OCI-LY1 (cell line): ENCODE data around the gene ADORA2A.

Experiments used
- EZH2 ChIP-seq: fragments of 200-600 bp; sonication (generic), shearing (Covaris generic); IDR thresholded peaks from 2 replicates; pipeline ENCODE4 v1.8.0; 2017; ENCODE audit warnings: borderline replicate concordance, mixed run types, mild to moderate bottlenecking, antibody characterized with exemption, low read length, moderate library complexity, mixed read lengths
- TF ChIP-seq, protein P1 (sequence below): fragments of 200-600 bp; sonication (generic), shearing (Covaris generic); IDR thresholded peaks from 2 replicates; pipeline ENCODE4 v1.5.1; 2017; ENCODE audit warnings: mild to moderate bottlenecking, antibody characterized with exemption, low read length, moderate library complexity, mixed read lengths

DNA sequence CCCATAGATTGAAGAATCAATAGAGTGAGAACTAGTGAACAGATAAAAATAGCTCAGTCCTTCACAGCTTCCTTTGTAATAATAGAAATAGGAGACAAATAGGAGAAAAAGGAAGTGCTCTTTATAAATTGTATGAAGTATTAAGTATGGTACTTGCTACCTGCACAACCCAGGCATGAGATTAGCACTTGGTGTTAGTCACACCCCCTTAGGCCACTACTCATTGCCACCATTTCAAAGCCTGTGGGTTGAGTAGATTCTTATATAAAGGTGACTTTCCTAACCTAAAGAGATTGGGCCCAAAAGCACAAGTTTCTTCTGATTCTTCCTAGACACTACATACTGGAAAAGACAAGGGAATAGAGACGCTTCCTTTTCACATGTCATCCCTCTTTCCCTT is 37.7 kb upstream of the ADORA2A start:
- TF ChIP-seq, protein P1, sequence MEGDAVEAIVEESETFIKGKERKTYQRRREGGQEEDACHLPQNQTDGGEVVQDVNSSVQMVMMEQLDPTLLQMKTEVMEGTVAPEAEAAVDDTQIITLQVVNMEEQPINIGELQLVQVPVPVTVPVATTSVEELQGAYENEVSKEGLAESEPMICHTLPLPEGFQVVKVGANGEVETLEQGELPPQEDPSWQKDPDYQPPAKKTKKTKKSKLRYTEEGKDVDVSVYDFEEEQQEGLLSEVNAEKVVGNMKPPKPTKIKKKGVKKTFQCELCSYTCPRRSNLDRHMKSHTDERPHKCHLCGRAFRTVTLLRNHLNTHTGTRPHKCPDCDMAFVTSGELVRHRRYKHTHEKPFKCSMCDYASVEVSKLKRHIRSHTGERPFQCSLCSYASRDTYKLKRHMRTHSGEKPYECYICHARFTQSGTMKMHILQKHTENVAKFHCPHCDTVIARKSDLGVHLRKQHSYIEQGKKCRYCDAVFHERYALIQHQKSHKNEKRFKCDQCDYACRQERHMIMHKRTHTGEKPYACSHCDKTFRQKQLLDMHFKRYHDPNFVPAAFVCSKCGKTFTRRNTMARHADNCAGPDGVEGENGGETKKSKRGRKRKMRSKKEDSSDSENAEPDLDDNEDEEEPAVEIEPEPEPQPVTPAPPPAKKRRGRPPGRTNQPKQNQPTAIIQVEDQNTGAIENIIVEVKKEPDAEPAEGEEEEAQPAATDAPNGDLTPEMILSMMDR: no peak
- no peak for TF ChIP-seq EZH2
